Neural progenitor cell (in vitro differentiated cells): ENCODE results near the gene EVC2. TPM values are rescaled to one million over a fixed set of nuclear protein-coding genes. Genes with fewer than 3 reads are reported as not detected.
"Not testable (repeated sequence)": the region's sequence is repeated elsewhere in the genome, so short reads cannot be mapped to it uniquely, and the experiment has no call there.

Experiments
- DNase-seq: peaks from one replicate; pipeline ENCODE4 v3.0.0-alpha.2; 2016; ENCODE audit warnings: low spot score
- H2AFZ ChIP-seq: fragments of 200-600 bp; sonication (generic); replicated peaks from 2 replicates; pipeline ENCODE4 v1.6.1; 2016; ENCODE audit warnings: antibody characterized with exemption
- H3F3A ChIP-seq: fragments of 200-600 bp; sonication (generic); 2 replicates; pipeline ENCODE4 v1.6.1; 2016; ENCODE audit warnings: antibody characterized with exemption, low read depth
- H3K27ac ChIP-seq: fragments of 200-600 bp; sonication (generic); 2 replicates; pipeline ENCODE4 v1.5.1; 2016; ENCODE audit warnings: mild to moderate bottlenecking
- H3K27me3 ChIP-seq: fragments of 200-600 bp; sonication (generic); 2 replicates; pipeline ENCODE4 v1.6.1; 2016; ENCODE audit warnings: mild to moderate bottlenecking, moderate library complexity
- H3K36me3 ChIP-seq: fragments of 200-600 bp; sonication (generic); 2 replicates; pipeline ENCODE4 v1.5.1; 2016
- H3K4me1 ChIP-seq: fragments of 200-600 bp; sonication (generic); 2 replicates; pipeline ENCODE4 v1.6.1; 2016; ENCODE audit warnings: mixed run types
- H3K4me2 ChIP-seq: fragments of 200-600 bp; sonication (generic); 2 replicates; pipeline ENCODE4 v1.6.1; 2016
- H3K4me3 ChIP-seq: fragments of 200-600 bp; sonication (generic); 2 replicates; pipeline ENCODE4 v1.5.1; 2016
- H3K79me2 ChIP-seq: fragments of 200-600 bp; sonication (generic); 2 replicates; pipeline ENCODE4 v1.6.1; 2016; ENCODE audit warnings: low read depth
- H3K9ac ChIP-seq: fragments of 200-600 bp; sonication (generic); 2 replicates; pipeline ENCODE4 v1.6.1; 2016
- H3K9me3 ChIP-seq: fragments of 200-600 bp; sonication (generic); 2 replicates; pipeline ENCODE4 v1.5.1; 2016; ENCODE audit warnings: low read depth
- H4K20me1 ChIP-seq: fragments of 200-600 bp; sonication (generic); 2 replicates; pipeline ENCODE4 v1.6.1; 2016; ENCODE audit warnings: low read depth
- H3K27ac Mint-ChIP-seq: 3 replicates; pipeline ENCODE4 v1.8.0; 2021; ENCODE audit warnings: mixed read lengths
- H3K27me3 Mint-ChIP-seq: 2 replicates; pipeline ENCODE4 v1.8.0; 2022; ENCODE audit warnings: low read depth, mild to moderate bottlenecking, inconsistent platforms, moderate library complexity, mixed read lengths; ENCODE audit not compliant: insufficient read depth
- H3K36me3 Mint-ChIP-seq: 3 replicates; pipeline ENCODE4 v1.8.0; 2021; ENCODE audit warnings: mixed read lengths
- H3K4me1 Mint-ChIP-seq: 3 replicates; pipeline ENCODE4 v1.8.0; 2021; ENCODE audit warnings: mixed read lengths
- H3K4me3 Mint-ChIP-seq: 3 replicates; pipeline ENCODE4 v1.8.0; 2021; ENCODE audit warnings: mild to moderate bottlenecking, moderate library complexity, mixed read lengths
- H3K9me3 Mint-ChIP-seq: 3 replicates; pipeline ENCODE4 v1.8.0; 2020; ENCODE audit warnings: mixed read lengths
- EZH2 ChIP-seq: fragments of 200-600 bp; sonication (generic); IDR thresholded peaks from 2 replicates; pipeline ENCODE4 v1.6.1; 2017; ENCODE audit warnings: antibody characterized with exemption, mild to moderate bottlenecking, moderate library complexity
- EZH2phosphoT487 ChIP-seq: fragments of 200-600 bp; sonication (generic); IDR thresholded peaks from 2 replicates; pipeline ENCODE4 v1.6.1; 2017; ENCODE audit warnings: antibody characterized with exemption
- total RNA-seq: library from RNA; depleted of rRNA; stranded (reverse); fragments of >200 nt; gene quantifications from 2 replicates; pipeline ENCODE4 v1.2.3, GENCODE V29; 2015; ENCODE audit warnings: low replicate concordance
- TF ChIP-seq, protein P1 (sequence below): fragments of 200-600 bp; sonication (generic); IDR thresholded peaks from 2 replicates; pipeline ENCODE4 v1.5.1; 2017; ENCODE audit warnings: antibody characterized with exemption, mild to moderate bottlenecking

The EVC2 gene
- total RNA-seq, 1 donor from 2014 or later = 6.1 TPM

DNA sequence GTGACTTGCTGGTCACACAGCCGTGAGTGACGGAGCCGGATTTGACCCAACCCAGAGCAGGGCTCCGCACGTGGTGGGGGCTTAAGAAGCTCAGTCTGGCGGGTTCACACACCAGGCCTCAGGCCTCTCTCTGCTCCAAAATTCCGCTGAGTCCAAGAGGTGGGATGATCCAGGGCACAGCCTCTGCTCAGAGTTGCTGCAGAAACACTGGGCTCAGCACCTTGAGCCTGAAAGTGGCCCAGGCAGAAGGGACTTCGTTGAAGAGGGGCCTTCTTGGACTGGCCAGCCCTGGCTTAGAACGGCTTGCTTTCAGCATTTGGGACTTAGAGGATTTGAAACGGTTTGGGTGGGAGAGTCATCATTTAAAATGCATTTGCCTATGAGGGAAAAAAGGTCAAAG, 23.8 kb upstream of the EVC2 start:
- no peak overlapping the region for H3K4me2 ChIP-seq
- Mint-ChIP-seq H3K9me3 (no peaks in the 10 kb centered on the region), H3K27ac (no peak overlapping the region), H3K4me3 (no peak overlapping the region), H3K4me1 (no peaks in the 10 kb centered on the region), H3K27me3 (no peaks in the 10 kb centered on the region), H3K36me3 (peaks cover 20% of the 10 kb centered on the region)
- no peaks in the 10 kb centered on the region for H4K20me1 ChIP-seq
- no peak overlapping the region for H3K9ac ChIP-seq
- no peaks in the 10 kb centered on the region for H3K9me3 ChIP-seq
- H3F3A ChIP-seq = no peaks in the 10 kb centered on the region
- no peak for DNase-seq
- no peaks in the 10 kb centered on the region for H3K27me3 ChIP-seq
- TF ChIP-seq, protein P1, sequence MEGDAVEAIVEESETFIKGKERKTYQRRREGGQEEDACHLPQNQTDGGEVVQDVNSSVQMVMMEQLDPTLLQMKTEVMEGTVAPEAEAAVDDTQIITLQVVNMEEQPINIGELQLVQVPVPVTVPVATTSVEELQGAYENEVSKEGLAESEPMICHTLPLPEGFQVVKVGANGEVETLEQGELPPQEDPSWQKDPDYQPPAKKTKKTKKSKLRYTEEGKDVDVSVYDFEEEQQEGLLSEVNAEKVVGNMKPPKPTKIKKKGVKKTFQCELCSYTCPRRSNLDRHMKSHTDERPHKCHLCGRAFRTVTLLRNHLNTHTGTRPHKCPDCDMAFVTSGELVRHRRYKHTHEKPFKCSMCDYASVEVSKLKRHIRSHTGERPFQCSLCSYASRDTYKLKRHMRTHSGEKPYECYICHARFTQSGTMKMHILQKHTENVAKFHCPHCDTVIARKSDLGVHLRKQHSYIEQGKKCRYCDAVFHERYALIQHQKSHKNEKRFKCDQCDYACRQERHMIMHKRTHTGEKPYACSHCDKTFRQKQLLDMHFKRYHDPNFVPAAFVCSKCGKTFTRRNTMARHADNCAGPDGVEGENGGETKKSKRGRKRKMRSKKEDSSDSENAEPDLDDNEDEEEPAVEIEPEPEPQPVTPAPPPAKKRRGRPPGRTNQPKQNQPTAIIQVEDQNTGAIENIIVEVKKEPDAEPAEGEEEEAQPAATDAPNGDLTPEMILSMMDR = no peak
- TF ChIP-seq EZH2 = no peak
- TF ChIP-seq EZH2phosphoT487 = no peak
- no peak overlapping the region for H3K4me3 ChIP-seq
- H3K79me2 ChIP-seq = no peaks in the 10 kb centered on the region
- no peaks in the 10 kb centered on the region for H3K36me3 ChIP-seq
- no peak overlapping the region for H3K27ac ChIP-seq
- no peaks in the 10 kb centered on the region for H3K4me1 ChIP-seq
- H2AFZ ChIP-seq = no peak overlapping the region

DNA sequence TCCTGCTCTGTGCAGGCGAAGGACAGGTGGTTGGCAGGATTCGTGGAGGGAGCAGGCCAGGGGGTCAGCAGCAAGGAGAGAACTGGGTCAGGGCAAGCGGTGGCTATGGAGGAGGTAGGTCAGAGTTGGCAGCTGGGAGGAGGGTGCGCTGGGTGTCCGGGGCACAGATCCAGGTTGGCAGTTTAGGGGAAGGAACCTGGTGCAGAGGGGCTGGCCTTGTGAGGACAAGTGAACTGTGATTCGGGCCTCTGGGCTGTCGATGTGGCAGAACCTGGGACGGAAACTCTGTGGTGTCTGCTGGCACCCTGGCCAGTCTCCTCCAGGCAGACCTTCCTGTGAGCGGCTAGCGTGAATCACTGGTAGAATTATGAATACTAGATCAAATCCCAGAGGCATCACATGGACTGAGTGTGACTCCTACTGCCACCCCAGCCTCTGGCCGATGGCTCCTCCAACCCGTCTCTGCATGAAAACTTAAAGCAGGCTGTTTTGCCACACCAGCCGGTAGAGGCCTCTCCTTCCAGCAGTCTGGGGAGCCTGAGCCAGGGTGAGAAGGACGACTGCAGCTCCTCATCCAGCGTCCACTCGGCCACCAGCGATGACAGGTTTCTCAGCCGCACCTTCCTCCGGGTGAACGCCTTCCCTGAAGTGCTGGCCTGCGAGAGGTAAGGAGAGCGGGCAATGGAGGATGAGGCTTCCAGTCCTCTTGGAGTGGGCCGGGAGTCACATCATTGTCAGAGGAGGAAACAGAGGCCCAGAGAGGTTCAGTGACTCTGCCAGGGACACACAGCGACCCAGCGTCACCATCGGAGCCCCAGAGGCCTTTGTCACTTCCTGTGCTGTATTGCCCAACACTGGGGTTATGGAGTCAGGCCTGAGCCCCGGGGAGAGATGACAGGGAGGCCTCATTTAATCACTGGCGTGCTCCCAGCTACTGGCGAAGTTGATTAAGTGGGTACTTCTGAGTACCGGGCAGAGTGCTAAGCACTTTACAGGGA, 22.9 kb upstream of the EVC2 start:
- Histone ChIP-seq H2AFZ (no peak overlapping the region), H3K36me3 (no peaks in the 10 kb centered on the region), H3K4me1 (no peaks in the 10 kb centered on the region), H3K4me3 (no peak overlapping the region), H3K9me3 (no peaks in the 10 kb centered on the region), H3K27ac (no peak overlapping the region), H3K79me2 (no peaks in the 10 kb centered on the region), H3K4me2 (no peak overlapping the region), H3K27me3 (no peaks in the 10 kb centered on the region), H3F3A (no peaks in the 10 kb centered on the region), H4K20me1 (no peaks in the 10 kb centered on the region), H3K9ac (no peak overlapping the region)
- Mint-ChIP-seq H3K9me3 (no peaks in the 10 kb centered on the region), H3K4me3 (no peak overlapping the region), H3K36me3 (peaks cover 13% of the 10 kb centered on the region), H3K27ac (no peak overlapping the region), H3K4me1 (no peaks in the 10 kb centered on the region), H3K27me3 (no peaks in the 10 kb centered on the region)
- no peak for TF ChIP-seq EZH2phosphoT487
- no peak for DNase-seq

DNA sequence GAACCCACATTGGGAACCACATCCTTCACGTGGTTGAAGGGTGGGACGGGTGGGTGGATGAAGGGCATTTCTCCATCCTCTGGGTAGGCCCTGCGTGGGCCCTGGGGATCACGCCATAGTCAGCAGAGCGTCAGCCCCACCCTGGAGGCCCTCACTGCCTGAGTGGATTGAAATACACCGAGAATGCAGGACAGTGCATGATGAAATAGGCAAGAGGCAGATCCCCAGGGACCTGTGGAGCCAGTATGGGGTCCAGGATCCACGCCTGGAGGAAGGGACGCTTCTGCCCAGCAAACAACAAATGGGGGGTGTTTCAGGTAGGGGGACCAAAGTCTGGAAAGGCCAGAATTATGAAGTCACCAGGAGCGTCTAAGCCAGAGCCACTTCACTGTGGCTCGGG, 22.1 kb upstream of the EVC2 start:
- H3K36me3 Mint-ChIP-seq = peaks cover 21% of the 10 kb centered on the region
- TF ChIP-seq EZH2 (no peak), EZH2phosphoT487 (no peak)
- TF ChIP-seq, protein P1 = no peak

DNA sequence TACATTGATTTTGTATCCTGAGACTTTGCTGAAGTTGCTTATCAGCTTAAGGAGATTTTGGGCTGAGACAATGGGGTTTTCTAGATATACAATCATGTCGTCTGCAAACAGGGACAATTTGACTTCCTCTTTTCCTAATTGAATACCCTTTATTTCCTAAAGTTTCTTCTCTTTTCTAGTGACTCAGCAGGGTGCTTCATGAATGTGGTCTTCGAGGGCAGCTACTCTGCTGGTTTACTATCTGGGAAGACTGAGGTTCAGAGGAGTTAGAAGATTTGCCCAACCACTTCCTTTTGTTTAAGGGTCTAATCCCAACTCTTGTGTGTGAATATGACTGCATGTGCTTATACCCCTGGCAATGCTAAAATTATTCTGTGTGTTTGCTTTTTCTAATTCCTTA, 20.1 kb upstream of the EVC2 start:
- H3K27me3 ChIP-seq, H3K9me3 Mint-ChIP-seq, H3F3A ChIP-seq, H3K9me3 ChIP-seq, H3K27ac ChIP-seq, H3K9ac ChIP-seq, H3K4me1 ChIP-seq, H3K36me3 ChIP-seq, H3K4me3 ChIP-seq, H3K4me2 ChIP-seq, H3K79me2 ChIP-seq, H4K20me1 ChIP-seq, H2AFZ ChIP-seq, H3K27me3 Mint-ChIP-seq, H3K27ac Mint-ChIP-seq, DNase-seq, H3K4me1 Mint-ChIP-seq, H3K4me3 Mint-ChIP-seq: not testable (repeated sequence)
- H3K36me3 Mint-ChIP-seq = peaks cover 35% of the 10 kb centered on the region

More for the DNA sequence above, 22.1 kb upstream of the EVC2 start:
- no peaks in the 10 kb centered on the region for H3F3A ChIP-seq
- H3K4me2 ChIP-seq = no peak overlapping the region
- H3K9me3 ChIP-seq = no peaks in the 10 kb centered on the region
- H3K79me2 ChIP-seq = no peaks in the 10 kb centered on the region
- H3K27me3 ChIP-seq = no peaks in the 10 kb centered on the region
- H3K4me1 ChIP-seq = no peaks in the 10 kb centered on the region
- Mint-ChIP-seq H3K4me1 (no peaks in the 10 kb centered on the region), H3K27me3 (no peaks in the 10 kb centered on the region), H3K9me3 (peaks cover 6% of the 10 kb centered on the region), H3K27ac (no peak overlapping the region), H3K4me3 (no peak overlapping the region)
- no peak overlapping the region for H3K4me3 ChIP-seq
- no peak overlapping the region for H3K27ac ChIP-seq
- DNase-seq = no peak
- no peak overlapping the region for H2AFZ ChIP-seq
- H3K36me3 ChIP-seq = no peaks in the 10 kb centered on the region
- no peaks in the 10 kb centered on the region for H4K20me1 ChIP-seq
- no peak overlapping the region for H3K9ac ChIP-seq
